ENCODE data around the gene GCFC2. TPM values are rescaled to one million over a fixed set of nuclear protein-coding genes. Genes with fewer than 3 reads are reported as not detected.

Gene GCFC2
- polyA plus RNA-seq, 4 donors = 8.9 to 26.0 (median 10.5) TPM

DNA sequence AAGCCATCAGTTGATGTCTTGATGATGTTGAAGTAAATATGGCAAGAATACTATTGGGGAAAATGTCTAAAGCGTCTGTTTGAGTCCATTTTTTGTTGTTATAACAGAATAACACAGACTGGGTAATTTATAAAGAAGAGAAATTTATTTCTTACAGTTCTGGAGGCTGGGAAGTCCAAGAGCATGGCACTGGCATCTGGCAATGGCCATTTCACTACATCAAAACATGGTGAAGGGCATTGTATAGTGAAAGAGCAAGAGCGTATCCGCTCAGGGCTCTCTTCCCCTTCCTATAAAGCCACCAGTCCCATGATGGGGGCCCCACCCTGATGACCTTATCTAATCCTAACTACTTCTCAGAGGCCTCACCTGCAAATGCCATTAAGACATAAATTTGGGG lies 93.8 kb downstream of the GCFC2 start:
- 88 to 96% (median 90%) methylated on average over 3 of the region's 3 CpGs for WGBS, 3 donors
- no peak for FAIRE-seq
- Histone ChIP-seq H3K4me3 (ENCODE audit: low read depth in 1 of 3, low read length in 3 of 3) (no peak overlapping the region), H3K27me3 (ENCODE audit: control insufficient read depth in 3 of 3, insufficient read depth in 3 of 3, low read length in 3 of 3) (no peaks in the 10 kb centered on the region), H3K9me3 (ENCODE audit: control insufficient read depth in 2 of 2, insufficient read depth in 1 of 2, low read depth in 1 of 2, low read length in 1 of 2) (no peaks in the 10 kb centered on the region), H3K4me1 (ENCODE audit: control insufficient read depth in 3 of 3, insufficient read depth in 2 of 3, low read depth in 1 of 3, low read length in 2 of 3) (no peaks in the 10 kb centered on the region), H3K27ac (ENCODE audit: low read depth in 1 of 3, low read length in 2 of 3) (no peak overlapping the region), H3K36me3 (ENCODE audit: control insufficient read depth in 3 of 3, insufficient read depth in 2 of 3, low read depth in 1 of 3, low read length in 3 of 3) (no peaks in the 10 kb centered on the region)
- DNase-seq = no peak

DNA sequence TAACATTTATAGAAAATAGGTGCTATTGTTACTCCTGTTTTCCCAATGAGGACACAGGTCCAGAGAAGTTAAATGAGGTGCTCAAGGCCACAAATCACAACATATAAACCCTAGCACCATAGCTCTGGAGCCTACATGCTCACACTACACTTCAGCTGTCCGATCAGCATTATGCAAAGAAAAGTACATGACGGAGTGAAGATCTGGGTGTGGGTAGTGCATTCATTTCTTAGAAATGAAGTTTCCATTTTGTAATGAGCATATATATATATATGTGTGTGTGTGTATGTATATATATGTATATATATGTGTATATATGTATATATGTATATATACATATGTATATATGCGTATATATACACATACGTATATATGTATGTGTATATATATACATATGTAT lies 94.3 kb downstream of the GCFC2 start:
- no peak overlapping the region for H3K27ac ChIP-seq (ENCODE audit: low read depth in 1 of 3, low read length in 2 of 3)
- H3K4me1 ChIP-seq (ENCODE audit: control insufficient read depth in 3 of 3, insufficient read depth in 2 of 3, low read depth in 1 of 3, low read length in 2 of 3) = no peaks in the 10 kb centered on the region
- 91 to 96% (median 92%) methylated on average over 4 of the region's 4 CpGs for WGBS, 3 donors
- no peak for DNase-seq
- no peaks in the 10 kb centered on the region for H3K36me3 ChIP-seq (ENCODE audit: control insufficient read depth in 3 of 3, insufficient read depth in 2 of 3, low read depth in 1 of 3, low read length in 3 of 3)
- FAIRE-seq = no peak
- no peaks in the 10 kb centered on the region for H3K27me3 ChIP-seq (ENCODE audit: control insufficient read depth in 3 of 3, insufficient read depth in 3 of 3, low read length in 3 of 3)
- H3K4me3 ChIP-seq (ENCODE audit: low read depth in 1 of 3, low read length in 3 of 3) = no peak overlapping the region
- H3K9me3 ChIP-seq (ENCODE audit: control insufficient read depth in 2 of 2, insufficient read depth in 1 of 2, low read depth in 1 of 2, low read length in 1 of 2) = no peaks in the 10 kb centered on the region

DNA sequence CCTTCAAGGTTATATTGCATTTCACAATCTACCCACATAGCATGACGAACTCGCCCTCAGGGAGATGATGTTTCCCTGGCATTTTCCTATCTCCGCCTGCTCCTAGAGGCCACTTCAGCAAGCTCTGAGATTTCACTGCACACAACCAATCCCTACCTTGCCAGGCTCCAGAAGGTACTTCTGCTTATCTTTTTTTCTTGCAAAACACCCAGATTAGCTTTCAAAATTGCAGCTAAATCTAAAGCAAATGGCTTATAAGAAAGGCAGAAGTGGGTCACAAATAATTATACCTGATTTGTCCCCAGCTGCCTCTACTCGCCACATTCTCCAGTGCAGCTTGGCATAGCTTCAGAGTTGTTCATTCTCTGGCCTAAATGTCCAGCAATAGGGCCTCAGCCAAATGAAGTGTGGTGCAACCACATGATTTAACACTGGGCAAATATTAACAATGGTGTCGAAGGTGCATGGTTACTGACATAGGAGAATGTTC lies 96.5 kb downstream of the GCFC2 start:
- peaks cover 0 to 5% (median 0%) of the 10 kb centered on the region in 3 donors for H3K27me3 ChIP-seq (ENCODE audit: control insufficient read depth in 3 of 3, insufficient read depth in 3 of 3, low read length in 3 of 3)
- H3K4me1 ChIP-seq (ENCODE audit: control insufficient read depth in 3 of 3, insufficient read depth in 2 of 3, low read depth in 1 of 3, low read length in 2 of 3) = no peaks in the 10 kb centered on the region
- peak overlapping the region in 1 of 3 donors; percentile 29 for H3K27ac ChIP-seq (ENCODE audit: low read depth in 1 of 3, low read length in 2 of 3)
- no peak overlapping the region for H3K4me3 ChIP-seq (ENCODE audit: low read depth in 1 of 3, low read length in 3 of 3)
- WGBS, 3 donors = 85 to 93% (median 91%) methylated on average over 5 of the region's 5 CpGs
- DNase-seq (peak in 1 of 2 donors; percentile 34), FAIRE-seq (no peak)
- H3K36me3 ChIP-seq (ENCODE audit: control insufficient read depth in 3 of 3, insufficient read depth in 2 of 3, low read depth in 1 of 3, low read length in 3 of 3) = no peaks in the 10 kb centered on the region
- no peaks in the 10 kb centered on the region for H3K9me3 ChIP-seq (ENCODE audit: control insufficient read depth in 2 of 2, insufficient read depth in 1 of 2, low read depth in 1 of 2, low read length in 1 of 2)

DNA sequence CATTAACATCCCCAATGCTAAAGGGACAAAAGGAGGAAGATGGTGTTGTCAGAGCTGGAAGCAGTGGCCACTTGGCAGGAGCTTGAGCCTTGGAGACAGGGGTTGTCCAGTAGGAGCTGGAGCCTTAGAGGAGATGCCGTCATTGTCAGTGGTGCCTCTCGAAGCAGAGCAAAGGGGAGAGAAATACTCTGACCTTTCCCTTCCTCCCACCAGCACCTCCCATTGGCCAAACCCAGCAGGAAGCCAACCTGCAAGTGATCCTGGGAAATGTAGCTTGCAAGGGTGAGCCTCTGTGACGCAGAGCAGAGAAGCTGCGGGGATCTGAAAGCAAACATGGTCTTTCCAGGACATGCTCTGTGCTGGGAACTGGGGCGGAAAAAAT lies 97.9 kb downstream of the GCFC2 start:
- 82 to 97% (median 83%) methylated on average over 4 to 5 of the region's 5 CpGs for WGBS, 3 donors
- H3K27ac ChIP-seq (ENCODE audit: low read depth in 1 of 3, low read length in 2 of 3) = no peak overlapping the region
- no peak for FAIRE-seq
- peaks cover 0 to 11% (median 0%) of the 10 kb centered on the region in 3 donors for H3K4me1 ChIP-seq (ENCODE audit: control insufficient read depth in 3 of 3, insufficient read depth in 2 of 3, low read depth in 1 of 3, low read length in 2 of 3)
- no peaks in the 10 kb centered on the region for H3K36me3 ChIP-seq (ENCODE audit: control insufficient read depth in 3 of 3, insufficient read depth in 2 of 3, low read depth in 1 of 3, low read length in 3 of 3)
- H3K9me3 ChIP-seq (ENCODE audit: control insufficient read depth in 2 of 2, insufficient read depth in 1 of 2, low read depth in 1 of 2, low read length in 1 of 2) = no peaks in the 10 kb centered on the region
- peaks cover 0 to 5% (median 0%) of the 10 kb centered on the region in 3 donors for H3K27me3 ChIP-seq (ENCODE audit: control insufficient read depth in 3 of 3, insufficient read depth in 3 of 3, low read length in 3 of 3)
- no peak overlapping the region for H3K4me3 ChIP-seq (ENCODE audit: low read depth in 1 of 3, low read length in 3 of 3)
- DNase-seq = no peak

Other genes with a start within 250 kb of the GCFC2 start
- 10 to 100 TPM in 1 of 4 donors, 1 to 10 TPM in 2, under 1 TPM in 1; 0.45 to 13.2 (median 5.0) TPM for gene EVA1A, start 150.0 kb downstream of the GCFC2 start, polyA plus RNA-seq
- gene MRPL19, start 64.1 kb downstream of the GCFC2 start, polyA plus RNA-seq = 10 to 100 TPM; 26.5 to 40.2 (median 32.5) TPM